Natural killer cell treated with Interleukin-12 subunit alpha and Interleukin-12 subunit beta and Interleukin-15 and Interleukin-18, amount 100 ng/mL, for 72 hours (primary cell): ENCODE data around the gene LRP1. TPM values are rescaled to one million over a fixed set of nuclear protein-coding genes. Genes with fewer than 3 reads are reported as not detected.
A peak's percentile ranks its signal among the peaks of the same experiment; 100 is the strongest.

Experiments
- ATAC-seq, 2 donors: fragments of 150-1000 bp; cut with Tn5 transposase in 1 of 2; sonication (Bioruptor Pico), chemical (Tn5 transposase) in 1 of 2; 2 replicates each; pipeline ENCODE4 v1.10.0; 2021
- DNase-seq: peaks from one replicate; pipeline ENCODE4 v3.0.0; 2022; ENCODE audit warnings: low spot score
- H3K27ac Mint-ChIP-seq, 2 donors: 1 replicate in 1 of 2; 2 replicates in 1 of 2; pipeline ENCODE4 v1.8.0; 2022; ENCODE audit warnings: mixed read lengths in 2 of 2, mild to moderate bottlenecking in 1 of 2, moderate library complexity in 1 of 2
- H3K27me3 Mint-ChIP-seq, 2 donors: 1 replicate in 1 of 2; 2 replicates in 1 of 2; pipeline ENCODE4 v1.8.0; 2022; ENCODE audit warnings: mixed read lengths in 2 of 2
- H3K36me3 Mint-ChIP-seq: one replicate; pipeline ENCODE4 v1.8.0; 2022; ENCODE audit warnings: mixed read lengths
- H3K4me1 Mint-ChIP-seq, 2 donors: 1 replicate in 1 of 2; 2 replicates in 1 of 2; pipeline ENCODE4 v1.8.0; 2022; ENCODE audit warnings: low read depth in 2 of 2, mixed read lengths in 2 of 2, mild to moderate bottlenecking in 1 of 2
- H3K4me3 Mint-ChIP-seq: one replicate; pipeline ENCODE4 v1.8.0; 2022; ENCODE audit warnings: mixed read lengths
- H3K9me3 Mint-ChIP-seq: 2 replicates; pipeline ENCODE4 v1.8.0; 2022; ENCODE audit warnings: mixed read lengths
- total RNA-seq, 2 donors: library from RNA; stranded (reverse); gene quantifications; one replicate each; pipeline ENCODE4 v1.2.3, GENCODE V29; 2022

Gene LRP1
- total RNA-seq, 2 donors from 2014 or later: 0.42 to 0.45 TPM

GRCh38 chr12:57213058-57213715 lies 84.9 kb downstream of the LRP1 start:
- H3K27me3 Mint-ChIP-seq: peaks cover 38 to 41% of the 10 kb centered on the region in 2 donors
- H3K36me3 Mint-ChIP-seq: no peaks in the 10 kb centered on the region
- ATAC-seq: peak; percentile 64 to 84
- no peaks in the 10 kb centered on the region for H3K9me3 Mint-ChIP-seq
- peaks cover 32 to 33% of the 10 kb centered on the region in 2 donors for H3K4me1 Mint-ChIP-seq
- DNase-seq: peak; percentile 84
- H3K27ac Mint-ChIP-seq: no peak overlapping the region
- H3K4me3 Mint-ChIP-seq: no peak overlapping the region

DNA sequence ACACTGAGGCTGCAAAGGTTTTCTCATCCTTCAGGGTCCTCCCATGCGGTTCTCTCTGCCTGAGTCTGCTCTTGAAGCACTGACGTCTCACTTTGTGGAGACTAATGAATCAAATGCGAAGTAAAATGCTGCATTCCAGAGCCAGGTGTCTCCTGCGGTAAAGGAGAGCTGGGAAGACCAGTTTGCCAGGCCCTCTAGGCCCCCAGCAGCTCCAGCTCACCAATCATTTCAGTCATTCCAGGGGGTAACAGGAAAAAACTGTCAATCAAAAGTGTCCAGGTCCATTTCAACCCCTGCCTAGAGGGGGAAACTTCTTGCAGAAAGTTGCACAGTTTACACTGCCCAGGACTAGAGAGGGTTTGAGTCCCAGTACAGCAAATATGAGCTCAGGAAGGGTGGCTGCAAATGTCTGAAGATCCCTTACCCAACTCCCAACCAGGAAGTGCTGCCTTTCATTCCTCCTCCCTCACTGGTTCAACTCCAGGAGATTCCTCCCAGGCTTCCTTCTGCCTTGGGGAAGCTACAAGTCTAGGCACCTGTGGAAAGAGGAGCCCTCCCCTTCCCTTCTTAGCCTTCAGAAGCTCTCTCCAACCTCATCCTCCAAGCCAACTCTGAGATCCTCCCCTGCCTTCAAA lies 85.6 kb downstream of the LRP1 start:
- H3K9me3 Mint-ChIP-seq: no peaks in the 10 kb centered on the region
- no peak for ATAC-seq
- no peak overlapping the region for H3K4me3 Mint-ChIP-seq
- peaks cover 45 to 47% of the 10 kb centered on the region in 2 donors for H3K27me3 Mint-ChIP-seq
- no peak overlapping the region for H3K27ac Mint-ChIP-seq
- H3K4me1 Mint-ChIP-seq: peaks cover 37% of the 10 kb centered on the region in 2 donors
- no peak for DNase-seq
- no peaks in the 10 kb centered on the region for H3K36me3 Mint-ChIP-seq

- no peak overlapping the region for H3K27ac Mint-ChIP-seq
- H3K4me1 Mint-ChIP-seq: peaks cover 37% of the 10 kb centered on the region in 2 donors
- DNase-seq (no peak), ATAC-seq (peak; percentile 49 to 65)
- peaks cover 49 to 53% of the 10 kb centered on the region in 2 donors for H3K27me3 Mint-ChIP-seq
- no peak overlapping the region for H3K4me3 Mint-ChIP-seq
- H3K36me3 Mint-ChIP-seq: no peaks in the 10 kb centered on the region
- no peaks in the 10 kb centered on the region for H3K9me3 Mint-ChIP-seq
Measured at GRCh38 chr12:57214398-57214781, 86.1 kb downstream of the LRP1 start.

GRCh38 chr12:57215065-57215464 lies 86.8 kb downstream of the LRP1 start:
- H3K9me3 Mint-ChIP-seq: no peaks in the 10 kb centered on the region
- ATAC-seq (no peak), DNase-seq (no peak)
- peak overlapping the region in 1 of 2 donors; percentile 17 for H3K27ac Mint-ChIP-seq
- peaks cover 37 to 41% of the 10 kb centered on the region in 2 donors for H3K4me1 Mint-ChIP-seq
- peak overlapping the region; percentile 63 for H3K4me3 Mint-ChIP-seq
- H3K27me3 Mint-ChIP-seq: peaks cover 53 to 59% of the 10 kb centered on the region in 2 donors
- no peaks in the 10 kb centered on the region for H3K36me3 Mint-ChIP-seq

DNA sequence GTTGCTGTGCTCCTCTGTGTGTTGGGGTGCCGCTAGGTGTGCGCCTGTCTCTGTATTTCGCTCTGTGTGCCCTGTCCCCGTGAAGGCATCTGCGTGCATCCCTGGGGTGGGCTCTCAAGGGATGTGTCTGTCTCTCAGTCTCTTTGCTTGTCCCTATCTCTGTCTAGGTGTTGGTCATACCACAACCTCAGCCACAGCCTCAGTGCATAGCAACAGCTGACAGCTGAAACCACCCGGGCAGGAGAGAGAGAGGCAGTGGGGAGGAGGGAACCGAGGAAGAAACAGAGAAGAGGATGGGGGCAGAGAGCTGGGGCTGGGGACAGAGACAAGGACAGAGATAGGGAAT lies 87.4 kb downstream of the LRP1 start:
- peak; percentile 26 to 62 for ATAC-seq
- no peaks in the 10 kb centered on the region for H3K36me3 Mint-ChIP-seq
- H3K4me1 Mint-ChIP-seq: peaks cover 39 to 43% of the 10 kb centered on the region in 2 donors
- H3K4me3 Mint-ChIP-seq: peak overlapping the region; percentile 63
- peak overlapping the region in 1 of 2 donors; percentile 17 for H3K27ac Mint-ChIP-seq
- peaks cover 54 to 65% of the 10 kb centered on the region in 2 donors for H3K27me3 Mint-ChIP-seq
- H3K9me3 Mint-ChIP-seq: no peaks in the 10 kb centered on the region
- no peak for DNase-seq

- peak within 1 kb of the TSS; percentile 86 for H3K4me3 Mint-ChIP-seq
- peaks cover 58 to 71% of the 10 kb centered on the region in 2 donors for H3K27me3 Mint-ChIP-seq
- no peaks in the 10 kb centered on the region for H3K36me3 Mint-ChIP-seq
- peaks cover 44 to 48% of the 10 kb centered on the region in 2 donors for H3K4me1 Mint-ChIP-seq
- peak within 1 kb of the TSS in 1 of 2 donors; percentile 17 for H3K27ac Mint-ChIP-seq
- no peaks in the 10 kb centered on the region for H3K9me3 Mint-ChIP-seq
- ATAC-seq (peak; percentile 25 to 48), DNase-seq (no peak)
Measured at GRCh38 chr12:57216014-57216911, 88.0 kb downstream of the LRP1 start, which contains the start of gene NXPH4. TSS of gene NXPH4 (plus strand) at chr12:57216794. CDS start at chr12:57216970, 176 bp downstream.

- no peak for ATAC-seq
- Mint-ChIP-seq H3K27me3 (peaks cover 65 to 81% of the 10 kb centered on the region in 2 donors), H3K4me1 (peaks cover 51 to 55% of the 10 kb centered on the region in 2 donors), H3K27ac (no peak overlapping the region), H3K4me3 (peak overlapping the region; percentile 86), H3K9me3 (no peaks in the 10 kb centered on the region), H3K36me3 (no peaks in the 10 kb centered on the region)
- DNase-seq: no peak
Measured at GRCh38 chr12:57216921-57217879, 88.9 kb downstream of the LRP1 start.

GRCh38 chr12:57218030-57218853 lies 90.0 kb downstream of the LRP1 start:
- DNase-seq (no peak), ATAC-seq (no peak)
- Mint-ChIP-seq H3K27me3 (peaks cover 70 to 89% of the 10 kb centered on the region in 2 donors), H3K4me3 (peak overlapping the region; percentile 86), H3K27ac (no peak overlapping the region), H3K9me3 (no peaks in the 10 kb centered on the region), H3K4me1 (peaks cover 59 to 63% of the 10 kb centered on the region in 2 donors), H3K36me3 (no peaks in the 10 kb centered on the region)

- Mint-ChIP-seq H3K9me3 (no peaks in the 10 kb centered on the region), H3K4me3 (no peak overlapping the region), H3K27ac (no peak overlapping the region), H3K27me3 (peaks cover 62 to 82% of the 10 kb centered on the region in 2 donors), H3K4me1 (peaks cover 57 to 61% of the 10 kb centered on the region in 2 donors), H3K36me3 (no peaks in the 10 kb centered on the region)
- DNase-seq (no peak), ATAC-seq (no peak)
Measured at GRCh38 chr12:57219205-57219992, 91.1 kb downstream of the LRP1 start.

DNA sequence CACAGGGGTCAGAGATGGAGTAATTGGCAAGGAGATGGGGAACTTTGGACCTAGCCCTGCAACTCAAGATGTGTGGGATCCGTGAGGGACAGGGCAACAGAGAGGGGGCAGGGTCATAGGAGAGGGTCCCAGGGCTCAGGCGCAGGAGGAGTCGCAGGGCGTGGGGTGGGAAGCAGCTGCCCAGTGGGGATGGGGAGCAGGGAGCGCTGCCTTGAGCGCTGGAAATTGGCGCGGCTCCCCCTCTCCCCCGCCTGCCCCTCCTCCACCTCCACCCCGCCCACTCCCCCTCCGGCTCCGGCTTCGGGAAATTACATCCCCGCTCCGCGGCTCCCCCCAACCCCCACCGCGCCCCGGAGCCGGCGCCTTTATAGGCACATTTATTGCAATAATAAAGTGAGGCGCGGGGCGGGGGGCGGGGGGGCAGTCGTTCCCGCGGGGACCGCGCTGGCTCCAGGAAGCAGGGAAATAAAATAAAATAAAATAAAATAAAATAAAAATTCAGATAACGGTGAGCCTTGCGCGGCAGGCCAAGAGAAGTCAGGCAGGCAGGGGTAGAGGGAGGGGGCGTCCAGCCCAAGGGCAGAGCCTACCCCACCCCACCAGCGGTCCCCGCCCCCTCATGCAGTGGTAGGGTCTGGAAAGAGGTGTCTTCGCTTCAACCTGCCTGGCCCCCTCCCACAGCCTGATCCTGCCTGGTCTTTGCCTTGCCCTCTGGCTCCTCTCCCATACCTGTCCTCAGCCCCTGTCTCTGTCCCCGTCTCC lies 91.9 kb downstream of the LRP1 start:
- DNase-seq: no peak
- peaks cover 51 to 55% of the 10 kb centered on the region in 2 donors for H3K4me1 Mint-ChIP-seq
- no peak overlapping the region for H3K27ac Mint-ChIP-seq
- H3K36me3 Mint-ChIP-seq: no peaks in the 10 kb centered on the region
- peaks cover 56 to 74% of the 10 kb centered on the region in 2 donors for H3K27me3 Mint-ChIP-seq
- ATAC-seq: no peak
- no peak overlapping the region for H3K4me3 Mint-ChIP-seq
- no peaks in the 10 kb centered on the region for H3K9me3 Mint-ChIP-seq

GRCh38 chr12:57220770-57221168 lies 92.5 kb downstream of the LRP1 start:
- Mint-ChIP-seq H3K9me3 (no peaks in the 10 kb centered on the region), H3K27me3 (peaks cover 53 to 72% of the 10 kb centered on the region in 2 donors), H3K36me3 (no peaks in the 10 kb centered on the region), H3K4me3 (no peak overlapping the region), H3K27ac (no peak overlapping the region), H3K4me1 (peaks cover 45 to 54% of the 10 kb centered on the region in 2 donors)
- ATAC-seq: no peak
- no peak for DNase-seq
